ENCODE measurements around the gene LRRC75B.

GRCh38 chr22:24587948-24588347 lies 4.9 kb downstream of the LRRC75B start:
- TF ChIP-seq EZH2 (IDR thresholded peaks at IDR 0.05; ENCODE audit: insufficient read depth, poor library complexity, severe bottlenecking): no peak
- TF ChIP-seq EZH2phosphoT487 (IDR thresholded peaks at IDR 0.05; ENCODE audit: insufficient read depth, low read depth): no peak
